Measurements from ENCODE around the gene CLTB.

DNA sequence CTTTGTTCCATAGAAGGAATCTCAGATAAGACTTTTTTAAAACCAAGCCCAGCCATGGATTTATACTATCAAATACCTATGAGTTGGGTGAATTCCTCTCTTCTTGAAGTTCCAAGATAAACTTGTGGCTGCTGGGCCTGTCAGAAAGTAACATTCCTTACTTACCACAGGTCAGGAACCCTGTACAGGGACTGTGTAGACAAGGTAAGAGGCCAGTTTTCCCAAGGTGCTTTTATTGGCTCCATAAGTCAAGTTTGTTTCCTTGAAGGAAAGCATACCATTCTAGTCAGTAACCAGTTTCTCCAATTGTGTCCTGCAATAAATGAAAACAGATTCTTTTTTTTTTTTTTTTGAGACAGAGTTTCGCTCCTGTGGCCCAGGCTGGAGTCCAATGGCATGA, 8.8 kb upstream of the CLTB start:
- TF ChIP-seq, protein P1, sequence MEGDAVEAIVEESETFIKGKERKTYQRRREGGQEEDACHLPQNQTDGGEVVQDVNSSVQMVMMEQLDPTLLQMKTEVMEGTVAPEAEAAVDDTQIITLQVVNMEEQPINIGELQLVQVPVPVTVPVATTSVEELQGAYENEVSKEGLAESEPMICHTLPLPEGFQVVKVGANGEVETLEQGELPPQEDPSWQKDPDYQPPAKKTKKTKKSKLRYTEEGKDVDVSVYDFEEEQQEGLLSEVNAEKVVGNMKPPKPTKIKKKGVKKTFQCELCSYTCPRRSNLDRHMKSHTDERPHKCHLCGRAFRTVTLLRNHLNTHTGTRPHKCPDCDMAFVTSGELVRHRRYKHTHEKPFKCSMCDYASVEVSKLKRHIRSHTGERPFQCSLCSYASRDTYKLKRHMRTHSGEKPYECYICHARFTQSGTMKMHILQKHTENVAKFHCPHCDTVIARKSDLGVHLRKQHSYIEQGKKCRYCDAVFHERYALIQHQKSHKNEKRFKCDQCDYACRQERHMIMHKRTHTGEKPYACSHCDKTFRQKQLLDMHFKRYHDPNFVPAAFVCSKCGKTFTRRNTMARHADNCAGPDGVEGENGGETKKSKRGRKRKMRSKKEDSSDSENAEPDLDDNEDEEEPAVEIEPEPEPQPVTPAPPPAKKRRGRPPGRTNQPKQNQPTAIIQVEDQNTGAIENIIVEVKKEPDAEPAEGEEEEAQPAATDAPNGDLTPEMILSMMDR (conservative IDR thresholded peaks at IDR 0.05; ENCODE audit: low read depth, low read length) = no peak
- no peak for TF ChIP-seq EZH2phosphoT487 (IDR thresholded peaks at IDR 0.05; ENCODE audit: borderline replicate concordance, low read length)
